ENCODE measurements around the gene KCNH8. TPM values are rescaled to one million over a fixed set of nuclear protein-coding genes. Genes with fewer than 3 reads are reported as not detected.

KCNH8 gene
- total RNA-seq, 1 experiment from 2014 or later: 0.12 TPM

- ChIA-PET CTCF (no interaction called here), POLR2A (no interaction called here)
- no peak overlapping the region for H3K27ac ChIP-seq (ENCODE audit: low read depth, low read length)
Observed at GRCh38 chr3:19334120-19334519, 185.8 kb downstream of the KCNH8 start.

More at GRCh38 chr3:19334120-19334519, 185.8 kb downstream of the KCNH8 start:
- no peak overlapping the region for H3K4me2 ChIP-seq (ENCODE audit: low read length)
- no peaks in the 10 kb centered on the region for H3K79me2 ChIP-seq (ENCODE audit: insufficient read depth, low read length)
- BruUV-seq (replicated peaks): no TSS peak
- TF ChIP-seq ZNF274 (IDR thresholded peaks at IDR 0.05; ENCODE audit: low read depth, low read length) (no peak), POLR2A (IDR thresholded peaks at IDR 0.05; ENCODE audit: borderline replicate concordance, extremely low read depth, insufficient read depth, insufficient read length) (no peak), RAD21 (IDR thresholded peaks at IDR 0.05; ENCODE audit: low read depth) (no peak), FOSL1 (IDR thresholded peaks at IDR 0.05; ENCODE audit: low read depth) (no peak), CEBPB (IDR thresholded peaks at IDR 0.05; ENCODE audit: low read depth) (no peak), ZBTB33 (IDR thresholded peaks at IDR 0.05; ENCODE audit: extremely low read depth, insufficient replicate concordance, low read length) (no peak), REST (IDR thresholded peaks at IDR 0.05; ENCODE audit: low read depth) (no peak), TCF7L2 (IDR thresholded peaks at IDR 0.05; ENCODE audit: borderline replicate concordance, extremely low read depth, insufficient read depth, insufficient read length) (no peak), POLR2AphosphoS5 (IDR thresholded peaks at IDR 0.05; ENCODE audit: low read depth, low read length) (no peak), SRF (IDR thresholded peaks at IDR 0.05; ENCODE audit: low read depth) (no peak), EZH2phosphoT487 (IDR thresholded peaks at IDR 0.05; ENCODE audit: borderline replicate concordance) (no peak), MAX (IDR thresholded peaks at IDR 0.05) (no peak)
- TF ChIP-seq, protein P1, sequence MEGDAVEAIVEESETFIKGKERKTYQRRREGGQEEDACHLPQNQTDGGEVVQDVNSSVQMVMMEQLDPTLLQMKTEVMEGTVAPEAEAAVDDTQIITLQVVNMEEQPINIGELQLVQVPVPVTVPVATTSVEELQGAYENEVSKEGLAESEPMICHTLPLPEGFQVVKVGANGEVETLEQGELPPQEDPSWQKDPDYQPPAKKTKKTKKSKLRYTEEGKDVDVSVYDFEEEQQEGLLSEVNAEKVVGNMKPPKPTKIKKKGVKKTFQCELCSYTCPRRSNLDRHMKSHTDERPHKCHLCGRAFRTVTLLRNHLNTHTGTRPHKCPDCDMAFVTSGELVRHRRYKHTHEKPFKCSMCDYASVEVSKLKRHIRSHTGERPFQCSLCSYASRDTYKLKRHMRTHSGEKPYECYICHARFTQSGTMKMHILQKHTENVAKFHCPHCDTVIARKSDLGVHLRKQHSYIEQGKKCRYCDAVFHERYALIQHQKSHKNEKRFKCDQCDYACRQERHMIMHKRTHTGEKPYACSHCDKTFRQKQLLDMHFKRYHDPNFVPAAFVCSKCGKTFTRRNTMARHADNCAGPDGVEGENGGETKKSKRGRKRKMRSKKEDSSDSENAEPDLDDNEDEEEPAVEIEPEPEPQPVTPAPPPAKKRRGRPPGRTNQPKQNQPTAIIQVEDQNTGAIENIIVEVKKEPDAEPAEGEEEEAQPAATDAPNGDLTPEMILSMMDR (IDR thresholded peaks at IDR 0.05 in 2 of 3, conservative IDR thresholded peaks at IDR 0.05 in 1 of 3; ENCODE audit: borderline replicate concordance in 1 of 3, insufficient read depth in 1 of 3, low read depth in 2 of 3, low read length in 2 of 3): no peak
- no peaks in the 10 kb centered on the region for H4K20me1 ChIP-seq (ENCODE audit: insufficient read depth)
- no peaks in the 10 kb centered on the region for H3K36me3 ChIP-seq (ENCODE audit: control insufficient read depth in 1 of 2, insufficient read depth in 2 of 2, low read length in 2 of 2)
- RAD21 ChIA-PET (ENCODE audit: low non-redundant PET in 1 of 2, low total read pairs in 2 of 2, uncharacterized antibody in 2 of 2, unreplicated experiment in 2 of 2): no interaction called here
- H3K4me1 ChIP-seq (ENCODE audit: control insufficient read depth in 1 of 2, insufficient read depth in 2 of 2, low read length in 2 of 2): no peaks in the 10 kb centered on the region
- H3K9me3 ChIP-seq (ENCODE audit: control insufficient read depth in 1 of 2, insufficient read depth in 1 of 2, low read depth in 1 of 2, low read length in 2 of 2): peaks cover 0 to 3% of the 10 kb centered on the region in 2 experiments; a peak in 1 of 4 replicates
- H3K9me2 ChIP-seq (ENCODE audit: insufficient read depth): no peaks in the 10 kb centered on the region
- no peak overlapping the region for H3K4me3 ChIP-seq (replicated peaks in 1 of 2; ENCODE audit: low read depth in 1 of 2, low read length in 2 of 2)
- H3K27me3 ChIP-seq (ENCODE audit: insufficient read depth, low read length): no peaks in the 10 kb centered on the region
- intact Hi-C loops (cut with micrococcal nuclease): no loop called here
- DNase-seq (ENCODE audit: low read depth, low spot score) (no peak), ATAC-seq (no peak)
- no peak overlapping the region for H2AFZ ChIP-seq (ENCODE audit: low read depth, low read length, poor library complexity, severe bottlenecking)
- H3K9ac ChIP-seq (ENCODE audit: low read length): no peak overlapping the region

Measured in HCT116 (cell line).